CD4-positive, alpha-beta T cell treated with Interleukin-17A for 1 hour (primary cell): ENCODE results near the gene TMEM260.
"Not testable (repeated sequence)": the region's sequence is repeated elsewhere in the genome, so short reads cannot be mapped to it uniquely, and the experiment has no call there.

Experiments
- DNase-seq: peaks from one replicate; pipeline ENCODE4 v3.0.0-alpha.2; 2020

The TMEM260 gene

GRCh38 chr14:56686416-56686815, 106.8 kb downstream of the TMEM260 start:
- no peak for DNase-seq

GRCh38 chr14:56687123-56687522, 107.5 kb downstream of the TMEM260 start:
- no peak for DNase-seq

- DNase-seq = no peak
Measured at GRCh38 chr14:56694609-56695008, 115.0 kb downstream of the TMEM260 start.

- DNase-seq = not testable (repeated sequence)
Measured at GRCh38 chr14:56695216-56695615, 115.6 kb downstream of the TMEM260 start.
